ENCODE measurements around the gene COA7.

COA7 gene

DNA sequence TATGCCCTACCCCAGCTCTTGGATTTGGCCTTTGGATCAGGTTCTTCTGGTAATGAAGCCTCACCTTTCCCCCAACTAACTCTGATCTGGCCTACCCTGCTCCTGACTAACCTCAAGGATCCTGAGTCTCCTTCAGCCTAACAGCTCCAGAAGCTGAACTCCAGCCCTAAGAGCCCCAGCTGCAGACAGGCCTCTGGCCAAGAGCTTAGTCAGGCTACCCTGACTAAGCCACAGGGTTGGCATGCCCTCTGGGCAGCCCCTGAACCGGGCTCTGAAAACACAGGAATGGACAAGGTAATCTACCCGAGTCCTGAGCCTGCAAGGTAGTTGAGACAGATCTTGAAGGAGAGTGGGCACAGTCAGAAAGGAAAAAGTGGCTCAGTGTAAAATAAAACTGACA is 29.4 kb downstream of the COA7 start:
- H3K36me3 ChIP-seq (ENCODE audit: control insufficient read depth, insufficient read depth, low read length), result no peaks in the 10 kb centered on the region
- no peak overlapping the region for H3K9ac ChIP-seq (ENCODE audit: low read length)
- H3K9me3 ChIP-seq (ENCODE audit: control insufficient read depth, insufficient read depth, low read depth, low read length), result no peaks in the 10 kb centered on the region
- H3K27ac ChIP-seq (ENCODE audit: low read depth, low read length), result no peak overlapping the region
- no peaks in the 10 kb centered on the region for H3K27me3 ChIP-seq (ENCODE audit: control insufficient read depth, insufficient read depth, low read length)
- H3K4me1 ChIP-seq (ENCODE audit: control insufficient read depth, insufficient read depth, low read length), result peaks cover 6% of the 10 kb centered on the region
- H3K4me3 ChIP-seq (ENCODE audit: low read depth, low read length), result no peak overlapping the region

DNA sequence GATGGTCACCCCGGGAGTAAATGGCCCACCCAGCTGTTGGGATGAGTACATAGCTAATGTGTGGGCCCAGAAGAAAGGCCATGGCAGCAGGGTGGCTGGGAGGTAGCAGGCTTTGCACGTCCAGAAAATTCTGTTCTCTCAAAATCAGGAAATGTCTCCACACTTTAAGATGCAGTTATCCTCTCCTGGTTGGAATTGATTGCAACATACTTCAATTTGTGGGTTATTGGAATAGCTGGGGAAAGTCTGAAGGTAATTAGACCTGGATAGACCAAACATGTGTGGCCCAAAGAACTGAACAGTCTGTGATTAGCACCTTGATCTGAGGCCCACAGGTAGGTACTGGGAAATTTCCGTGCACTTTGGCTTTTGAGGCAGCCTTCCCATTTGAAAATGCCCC is 30.2 kb downstream of the COA7 start:
- Histone ChIP-seq H3K36me3 (ENCODE audit: control insufficient read depth, insufficient read depth, low read length) (no peaks in the 10 kb centered on the region), H3K4me3 (ENCODE audit: low read depth, low read length) (no peak overlapping the region), H3K27me3 (ENCODE audit: control insufficient read depth, insufficient read depth, low read length) (no peaks in the 10 kb centered on the region), H3K4me1 (ENCODE audit: control insufficient read depth, insufficient read depth, low read length) (peaks cover 10% of the 10 kb centered on the region), H3K9ac (ENCODE audit: low read length) (no peak overlapping the region), H3K9me3 (ENCODE audit: control insufficient read depth, insufficient read depth, low read depth, low read length) (no peaks in the 10 kb centered on the region), H3K27ac (ENCODE audit: low read depth, low read length) (no peak overlapping the region)

DNA sequence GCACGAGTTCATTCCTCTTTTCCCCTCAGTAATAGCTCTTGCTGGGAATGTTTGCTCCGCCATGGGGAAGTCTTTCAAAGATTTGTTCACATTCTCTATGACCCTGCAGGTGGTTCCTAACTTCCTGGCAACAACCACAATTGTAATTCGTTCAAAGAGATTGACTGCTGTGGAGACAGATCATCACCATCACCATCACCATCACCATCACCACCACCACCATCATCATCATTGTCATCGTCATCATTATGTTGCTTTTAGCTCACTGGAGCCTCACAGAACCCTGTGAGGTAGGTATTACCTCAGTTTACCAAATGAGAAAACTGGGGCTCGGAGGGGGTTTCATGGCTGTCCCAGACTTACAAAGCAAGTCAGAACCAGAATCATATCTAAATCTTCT is 30.9 kb downstream of the COA7 start:
- Histone ChIP-seq H3K27ac (ENCODE audit: low read depth, low read length) (no peak overlapping the region), H3K27me3 (ENCODE audit: control insufficient read depth, insufficient read depth, low read length) (no peaks in the 10 kb centered on the region)

DNA sequence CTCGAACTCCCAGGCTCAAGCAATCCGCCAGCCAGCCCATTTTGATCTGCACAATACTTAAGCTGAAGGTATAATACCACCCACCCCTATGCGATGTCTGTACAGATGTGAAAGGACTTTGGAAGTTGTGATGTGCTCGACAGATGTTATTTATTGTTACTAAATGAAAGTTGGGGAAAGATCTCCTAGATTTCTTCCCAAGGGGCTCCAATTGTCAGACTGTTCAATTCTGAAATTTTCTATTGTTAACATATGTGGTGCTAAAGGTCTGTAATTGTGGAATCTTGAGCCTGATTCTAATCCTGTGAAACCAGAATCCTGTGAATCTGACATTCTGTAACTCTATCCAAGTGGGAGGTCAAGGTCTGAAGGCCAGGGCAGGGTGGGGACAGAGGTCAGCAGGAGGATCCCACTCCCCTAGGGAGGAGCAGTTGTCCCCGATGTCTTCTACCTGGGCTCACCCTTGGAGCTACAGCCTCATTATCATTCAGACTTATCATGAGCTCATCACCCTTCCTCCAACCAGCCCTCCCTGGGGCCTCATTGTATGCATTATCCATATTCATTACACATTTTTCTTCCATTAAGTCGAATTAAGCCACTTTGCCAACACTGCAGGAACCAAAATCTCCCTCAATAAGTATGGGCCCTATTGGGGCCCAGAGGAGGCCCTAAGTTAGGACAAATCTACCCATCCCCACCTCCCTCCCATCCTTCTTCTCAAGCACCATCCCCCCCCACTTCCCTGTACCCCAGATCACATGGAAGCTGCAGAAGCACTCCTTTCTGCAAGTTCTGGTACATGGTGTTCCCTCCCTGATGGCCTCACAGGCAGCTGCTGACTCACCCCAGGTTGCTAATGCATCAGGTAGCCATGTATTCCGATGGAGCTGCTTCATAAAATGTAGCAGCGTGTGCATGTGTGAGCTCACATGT is 32.9 kb downstream of the COA7 start:
- no peaks in the 10 kb centered on the region for H3K36me3 ChIP-seq (ENCODE audit: control insufficient read depth, insufficient read depth, low read length)
- no peaks in the 10 kb centered on the region for H3K9me3 ChIP-seq (ENCODE audit: control insufficient read depth, insufficient read depth, low read depth, low read length)
- no peak overlapping the region for H3K4me3 ChIP-seq (ENCODE audit: low read depth, low read length)
- no peak overlapping the region for H3K9ac ChIP-seq (ENCODE audit: low read length)
- no peaks in the 10 kb centered on the region for H3K27me3 ChIP-seq (ENCODE audit: control insufficient read depth, insufficient read depth, low read length)
- H3K4me1 ChIP-seq (ENCODE audit: control insufficient read depth, insufficient read depth, low read length), result peaks cover 26% of the 10 kb centered on the region
- no peak overlapping the region for H3K27ac ChIP-seq (ENCODE audit: low read depth, low read length)

More for the DNA sequence above, 30.9 kb downstream of the COA7 start:
- Histone ChIP-seq H3K36me3 (ENCODE audit: control insufficient read depth, insufficient read depth, low read length) (no peaks in the 10 kb centered on the region), H3K4me1 (ENCODE audit: control insufficient read depth, insufficient read depth, low read length) (peaks cover 16% of the 10 kb centered on the region), H3K9me3 (ENCODE audit: control insufficient read depth, insufficient read depth, low read depth, low read length) (no peaks in the 10 kb centered on the region), H3K9ac (ENCODE audit: low read length) (no peak overlapping the region), H3K4me3 (ENCODE audit: low read depth, low read length) (no peak overlapping the region)

DNA sequence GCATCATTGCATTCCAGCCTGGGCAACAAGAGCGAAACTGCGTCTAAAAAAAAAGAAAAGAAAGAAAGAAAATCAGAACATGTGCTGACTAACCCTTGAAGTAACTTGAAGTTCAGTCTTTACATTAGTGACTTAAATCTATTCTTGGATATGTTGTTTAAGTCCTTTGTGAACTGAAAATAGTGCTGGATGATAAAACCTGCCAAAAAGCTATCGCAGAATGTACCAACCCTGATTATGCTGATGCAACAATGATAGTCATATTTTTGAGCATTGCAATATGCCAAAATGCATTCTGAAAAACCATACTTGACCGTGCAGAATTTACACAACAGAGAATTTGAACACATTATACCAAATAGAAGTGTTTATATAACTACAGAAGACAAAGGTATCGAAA is 34.4 kb downstream of the COA7 start:
- no peak overlapping the region for H3K9ac ChIP-seq (ENCODE audit: low read length)
- no peak overlapping the region for H3K4me3 ChIP-seq (ENCODE audit: low read depth, low read length)
- no peak overlapping the region for H3K27ac ChIP-seq (ENCODE audit: low read depth, low read length)
- H3K9me3 ChIP-seq (ENCODE audit: control insufficient read depth, insufficient read depth, low read depth, low read length), result no peaks in the 10 kb centered on the region
- H3K27me3 ChIP-seq (ENCODE audit: control insufficient read depth, insufficient read depth, low read length), result no peaks in the 10 kb centered on the region
- H3K4me1 ChIP-seq (ENCODE audit: control insufficient read depth, insufficient read depth, low read length), result peaks cover 39% of the 10 kb centered on the region
- no peaks in the 10 kb centered on the region for H3K36me3 ChIP-seq (ENCODE audit: control insufficient read depth, insufficient read depth, low read length)

DNA sequence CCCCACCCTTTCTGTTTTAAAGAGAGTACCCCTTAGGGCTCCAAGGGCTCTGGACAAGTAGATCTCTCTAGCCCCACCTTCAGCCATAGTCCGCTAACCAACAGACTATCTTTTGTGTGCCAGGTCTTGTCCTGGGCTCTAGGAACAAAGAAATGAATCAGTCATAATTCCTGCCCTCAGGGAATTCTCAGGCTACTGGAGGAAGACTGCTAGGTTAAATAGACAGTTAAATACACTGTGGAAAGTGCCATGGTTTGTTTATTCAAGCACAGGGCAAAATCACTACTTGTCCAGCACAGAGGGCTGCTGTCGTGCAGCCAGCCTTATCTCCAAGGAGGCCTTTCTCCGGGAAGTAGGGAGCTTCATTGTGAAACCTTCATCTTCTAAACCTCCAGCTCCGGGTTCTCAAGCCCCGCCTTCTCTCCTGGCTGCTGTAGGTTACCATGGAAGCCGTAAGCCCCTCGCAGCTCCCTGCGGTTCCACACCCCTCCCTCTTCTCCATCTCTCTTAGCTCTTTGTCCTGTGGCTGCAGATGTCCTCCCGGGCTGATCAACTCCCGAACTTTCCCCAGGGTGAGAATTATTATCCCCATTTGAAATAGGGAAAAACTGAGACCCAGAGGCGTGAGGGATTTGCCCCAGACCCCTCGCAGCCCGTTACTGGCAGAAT is 35.4 kb downstream of the COA7 start:
- Histone ChIP-seq H3K36me3 (ENCODE audit: control insufficient read depth, insufficient read depth, low read length) (no peaks in the 10 kb centered on the region), H3K4me3 (ENCODE audit: low read depth, low read length) (peak overlapping the region; percentile 2; the same call in 1 of the 2 replicates), H3K4me1 (ENCODE audit: control insufficient read depth, insufficient read depth, low read length) (peaks cover 39% of the 10 kb centered on the region), H3K27me3 (ENCODE audit: control insufficient read depth, insufficient read depth, low read length) (no peaks in the 10 kb centered on the region), H3K9me3 (ENCODE audit: control insufficient read depth, insufficient read depth, low read depth, low read length) (no peaks in the 10 kb centered on the region), H3K27ac (ENCODE audit: low read depth, low read length) (no peak overlapping the region), H3K9ac (ENCODE audit: low read length) (no peak overlapping the region)

DNA sequence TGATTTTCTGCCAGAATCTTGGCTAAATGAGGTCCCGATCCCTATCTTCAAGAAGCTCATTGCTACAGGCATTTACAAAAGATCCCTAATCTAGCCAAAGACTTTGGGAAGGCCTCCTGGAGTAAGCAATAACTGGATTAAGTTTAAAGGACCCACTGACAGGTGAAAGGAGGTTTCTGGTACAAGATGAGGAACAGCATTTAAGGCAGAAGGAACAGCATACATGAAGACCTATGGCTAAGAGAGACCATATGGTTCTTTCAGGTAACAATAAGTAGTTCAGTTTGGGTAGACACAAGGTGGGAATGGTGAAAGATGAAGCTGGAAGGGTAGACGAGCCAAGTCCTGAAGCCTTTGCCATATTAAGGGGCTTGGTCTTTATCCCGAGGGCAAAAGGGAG is 37.3 kb downstream of the COA7 start:
- H3K4me1 ChIP-seq (ENCODE audit: control insufficient read depth, insufficient read depth, low read length), result peaks cover 39% of the 10 kb centered on the region
- H3K4me3 ChIP-seq (ENCODE audit: low read depth, low read length), result no peak overlapping the region
- H3K36me3 ChIP-seq (ENCODE audit: control insufficient read depth, insufficient read depth, low read length), result no peaks in the 10 kb centered on the region
- H3K27ac ChIP-seq (ENCODE audit: low read depth, low read length), result peak overlapping the region; percentile 32; the same call in 1 of the 2 replicates
- peak overlapping the region; percentile 36 for H3K9ac ChIP-seq (ENCODE audit: low read length)
- H3K27me3 ChIP-seq (ENCODE audit: control insufficient read depth, insufficient read depth, low read length), result no peaks in the 10 kb centered on the region
- H3K9me3 ChIP-seq (ENCODE audit: control insufficient read depth, insufficient read depth, low read depth, low read length), result no peaks in the 10 kb centered on the region

DNA sequence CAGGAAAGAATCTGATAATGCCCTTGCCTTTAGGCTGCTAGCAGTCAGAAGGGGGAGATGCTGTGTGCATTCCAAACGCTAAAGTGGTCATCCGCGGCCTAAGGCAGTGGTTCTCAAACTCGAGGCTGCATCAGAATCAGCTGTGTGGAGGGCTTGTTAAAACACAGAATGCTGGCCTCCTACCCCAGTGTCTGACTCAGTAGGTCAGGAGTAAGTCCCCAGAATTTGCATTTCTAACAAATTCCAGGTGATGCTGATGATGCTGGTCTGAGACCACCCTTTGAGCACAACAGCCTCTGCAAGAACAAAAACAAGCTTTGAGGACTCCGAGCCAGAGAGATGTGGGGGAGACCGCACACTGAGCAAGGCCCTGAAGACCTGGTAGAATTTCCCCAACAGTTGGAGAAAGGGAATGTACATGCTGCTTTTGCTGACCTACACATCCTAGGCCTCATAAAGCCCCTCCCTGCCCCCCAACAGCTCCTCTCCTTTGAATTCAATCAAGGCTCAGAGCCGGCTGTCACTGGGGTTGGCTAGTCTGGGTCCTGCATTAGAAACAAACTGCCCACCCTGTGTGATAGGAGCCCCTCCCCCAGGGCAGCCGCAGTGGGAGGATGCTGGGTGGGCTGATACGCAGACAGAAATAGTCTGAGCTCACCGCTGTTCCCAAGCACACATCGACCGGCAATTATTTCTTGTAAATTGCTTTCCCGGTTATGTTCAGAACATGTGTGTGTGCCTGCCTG is 38.1 kb downstream of the COA7 start:
- Histone ChIP-seq H3K36me3 (ENCODE audit: control insufficient read depth, insufficient read depth, low read length) (no peaks in the 10 kb centered on the region), H3K27me3 (ENCODE audit: control insufficient read depth, insufficient read depth, low read length) (no peaks in the 10 kb centered on the region), H3K4me1 (ENCODE audit: control insufficient read depth, insufficient read depth, low read length) (peaks cover 36% of the 10 kb centered on the region), H3K27ac (ENCODE audit: low read depth, low read length) (peak overlapping the region; percentile 32; the same call in 1 of the 2 replicates), H3K9ac (ENCODE audit: low read length) (peak overlapping the region; percentile 36), H3K4me3 (ENCODE audit: low read depth, low read length) (no peak overlapping the region), H3K9me3 (ENCODE audit: control insufficient read depth, insufficient read depth, low read depth, low read length) (no peaks in the 10 kb centered on the region)

DNA sequence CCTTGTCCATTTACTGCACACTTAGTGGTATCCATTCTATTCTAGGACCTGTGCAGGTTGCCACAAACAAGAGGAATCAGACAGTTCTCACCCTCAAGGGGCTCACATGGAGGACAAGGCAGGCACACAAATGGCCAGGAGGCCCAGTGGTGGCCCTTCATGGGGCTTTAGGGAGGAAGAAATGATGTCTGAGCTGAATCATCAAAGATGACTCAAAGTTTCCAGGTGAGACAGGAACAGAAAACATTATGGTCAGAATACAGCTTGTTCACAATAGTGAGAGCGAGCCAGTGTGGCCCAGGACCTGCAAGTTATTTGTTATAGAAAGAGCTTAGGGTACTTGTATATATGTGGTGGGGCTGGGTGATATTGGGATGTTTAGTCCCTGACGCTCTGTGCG is 38.8 kb downstream of the COA7 start:
- Histone ChIP-seq H3K9ac (ENCODE audit: low read length) (peak overlapping the region; percentile 1), H3K27ac (ENCODE audit: low read depth, low read length) (no peak overlapping the region; the same call in 1 of the 2 replicates), H3K27me3 (ENCODE audit: control insufficient read depth, insufficient read depth, low read length) (no peaks in the 10 kb centered on the region), H3K4me3 (ENCODE audit: low read depth, low read length) (no peak overlapping the region), H3K9me3 (ENCODE audit: control insufficient read depth, insufficient read depth, low read depth, low read length) (no peaks in the 10 kb centered on the region), H3K4me1 (ENCODE audit: control insufficient read depth, insufficient read depth, low read length) (peaks cover 33% of the 10 kb centered on the region), H3K36me3 (ENCODE audit: control insufficient read depth, insufficient read depth, low read length) (no peaks in the 10 kb centered on the region)

DNA sequence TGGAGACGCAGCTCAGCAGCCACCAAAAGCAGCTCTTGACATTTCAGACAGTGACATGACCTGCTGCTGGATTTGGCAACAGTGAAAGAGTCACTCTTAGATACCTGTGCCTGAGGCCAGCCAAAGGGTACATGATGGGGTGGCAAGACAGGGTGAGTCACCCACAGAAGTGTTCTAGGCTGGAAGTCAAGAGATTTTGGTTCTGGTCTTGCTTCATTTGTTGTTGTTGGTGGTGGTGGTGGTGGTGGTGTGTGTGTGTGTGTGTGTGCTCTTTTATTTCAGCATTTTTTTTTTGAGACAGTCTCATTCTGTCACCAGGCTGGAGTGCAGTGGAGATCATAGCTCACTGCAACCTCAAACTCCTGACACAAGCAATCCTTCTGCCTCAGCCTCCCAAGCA is 39.4 kb downstream of the COA7 start:
- Histone ChIP-seq H3K9ac (ENCODE audit: low read length) (no peak overlapping the region), H3K4me3 (ENCODE audit: low read depth, low read length) (no peak overlapping the region), H3K4me1 (ENCODE audit: control insufficient read depth, insufficient read depth, low read length) (peaks cover 33% of the 10 kb centered on the region), H3K36me3 (ENCODE audit: control insufficient read depth, insufficient read depth, low read length) (no peaks in the 10 kb centered on the region), H3K27me3 (ENCODE audit: control insufficient read depth, insufficient read depth, low read length) (no peaks in the 10 kb centered on the region), H3K27ac (ENCODE audit: low read depth, low read length) (no peak overlapping the region), H3K9me3 (ENCODE audit: control insufficient read depth, insufficient read depth, low read depth, low read length) (no peaks in the 10 kb centered on the region)

Measured in HUES6 (cell line).